Dermis blood vessel endothelial cell (primary cell): ENCODE results near the gene SEMA3E. TPM values are rescaled to one million over a fixed set of nuclear protein-coding genes. Genes with fewer than 3 reads are reported as not detected.

Source experiments
- DNase-seq: peaks from one replicate; pipeline ENCODE4 v3.0.0; 2010
- total RNA-seq: library from RNA; depleted of rRNA; stranded (reverse); fragments of >200 nt; gene quantifications from 2 replicates; pipeline ENCODE4 v1.2.3, GENCODE V29; 2014

SEMA3E gene
- total RNA-seq, 1 donor from 2014 or later, result 0.34 TPM

- no peak for DNase-seq
Observed at GRCh38 chr7:83338277-83338950, 310.5 kb downstream of the SEMA3E start.

DNA sequence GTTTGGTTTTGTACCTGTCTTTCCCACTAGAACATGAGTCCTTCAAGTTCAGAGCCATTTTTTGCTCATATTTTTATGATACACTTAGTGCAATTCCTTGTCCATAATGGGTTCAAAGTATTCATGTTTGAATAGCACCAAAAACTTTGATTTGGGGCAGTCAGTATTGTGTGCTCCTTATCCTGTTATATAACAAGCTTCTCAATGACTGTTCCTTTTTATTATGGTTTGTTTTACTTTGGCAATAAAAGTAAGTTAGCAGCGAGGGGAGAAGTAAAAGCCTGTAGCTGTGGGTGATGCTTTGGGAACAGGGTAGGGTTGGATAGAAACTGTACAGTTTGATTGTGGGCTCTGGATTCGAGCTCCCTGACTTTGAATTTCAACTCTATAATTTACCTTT is 311.9 kb downstream of the SEMA3E start:
- DNase-seq, result no peak

GRCh38 chr7:83326223-83326622 is 322.7 kb downstream of the SEMA3E start:
- no peak for DNase-seq

DNA sequence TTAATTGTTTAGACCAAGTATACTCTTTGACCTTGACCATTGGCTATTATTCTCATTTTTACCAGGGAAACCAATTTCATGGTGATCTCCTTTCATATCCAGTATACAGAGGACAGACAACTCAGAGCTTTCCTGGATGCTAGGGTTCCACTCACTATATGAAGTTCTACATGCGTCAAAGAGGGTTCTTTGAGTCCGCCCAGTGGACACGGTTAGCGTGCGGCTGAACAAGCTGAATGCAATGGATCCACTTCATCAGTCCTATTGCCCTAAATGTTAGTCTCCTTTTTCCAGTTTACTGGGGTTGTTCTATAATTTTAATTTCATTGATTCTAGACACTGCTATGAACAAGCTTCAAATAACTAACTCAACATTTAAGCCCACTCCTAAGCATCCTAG is 323.9 kb downstream of the SEMA3E start:
- DNase-seq, result no peak

DNA sequence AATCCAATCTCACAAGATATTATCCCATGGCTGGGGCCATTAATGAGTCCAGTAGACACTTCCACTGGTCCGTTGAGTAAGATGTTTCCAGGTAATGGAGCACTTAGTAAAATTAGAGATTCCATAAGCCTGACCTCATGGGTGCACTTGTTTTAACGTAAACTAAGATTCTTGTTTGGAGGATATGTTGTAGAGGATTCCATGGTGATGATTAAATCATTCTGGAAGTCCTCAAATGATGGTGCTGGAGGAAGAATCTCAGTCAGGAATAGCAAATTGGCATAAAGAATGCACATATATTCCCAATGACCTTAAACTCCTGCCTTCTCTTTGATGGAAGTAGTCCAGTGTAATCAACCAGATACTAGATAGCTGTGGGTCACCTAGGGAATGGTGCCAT is 324.3 kb downstream of the SEMA3E start:
- no peak for DNase-seq

DNA sequence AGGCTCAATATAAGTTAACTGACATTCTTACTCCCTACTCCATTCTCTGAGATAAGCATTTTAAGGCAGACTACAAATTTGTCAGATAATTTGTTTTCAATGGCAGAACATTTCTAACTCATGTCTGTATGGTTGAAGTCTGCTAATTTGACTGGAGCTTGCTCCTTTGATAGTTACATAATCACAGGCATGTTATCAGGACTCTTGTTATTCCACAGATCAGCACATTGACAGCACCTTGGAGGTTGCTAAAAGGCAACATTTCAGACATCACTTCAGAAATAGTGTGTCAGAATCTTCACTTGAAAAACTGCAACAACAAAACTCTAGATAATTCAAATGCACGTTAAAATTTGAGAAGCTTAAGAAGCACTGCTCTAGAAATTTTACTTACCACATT is 327.9 kb downstream of the SEMA3E start:
- DNase-seq, result no peak

DNA sequence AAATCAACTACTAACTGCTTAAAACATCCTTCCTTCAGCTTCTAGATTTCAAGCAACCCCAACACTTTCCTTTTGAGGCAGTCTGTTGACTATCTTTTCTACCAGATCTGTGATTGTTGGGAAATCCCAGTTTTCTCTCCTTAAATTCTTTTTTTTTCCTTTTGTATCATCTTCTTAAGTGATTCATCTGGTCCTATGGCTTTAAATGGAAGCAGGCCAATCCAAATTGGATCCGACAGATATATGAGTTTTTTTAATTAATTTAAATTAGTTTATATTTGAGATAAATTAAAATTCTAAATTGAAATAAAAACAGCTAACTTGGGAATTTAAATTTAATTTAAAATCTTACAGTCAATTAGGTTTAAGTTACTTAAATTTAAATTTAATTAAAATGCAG is 335.0 kb downstream of the SEMA3E start:
- no peak for DNase-seq
